ENCODE measurements around the gene BEGAIN. TPM values are rescaled to one million over a fixed set of nuclear protein-coding genes. Genes with fewer than 3 reads are reported as not detected.

Gene BEGAIN
- total RNA-seq, 4 donors from 2014 or later = 0.27 to 2.5 (median 0.37) TPM; not detected in 1

DNA sequence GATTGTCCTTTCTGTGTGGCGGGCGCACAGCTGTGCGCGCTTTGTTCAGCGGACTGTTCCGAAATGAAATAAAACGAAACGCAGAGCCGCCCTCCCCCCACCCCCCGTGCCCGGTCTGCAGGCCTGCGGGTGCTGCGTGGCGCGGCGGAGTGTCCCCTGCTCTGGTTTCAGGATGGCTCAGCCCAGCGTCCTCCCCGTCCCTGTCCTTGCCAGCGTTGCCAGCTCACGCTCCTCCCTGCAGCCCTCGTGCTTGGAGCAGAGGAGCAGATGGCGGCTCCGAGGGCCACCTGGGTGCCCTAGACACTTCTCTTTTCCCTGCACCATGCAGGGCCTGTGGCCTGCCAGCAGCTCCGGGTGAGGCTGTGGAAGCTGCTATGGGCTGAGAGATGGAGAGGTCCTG, 17.5 kb upstream of the BEGAIN start:
- H3K27ac ChIP-seq = no peak overlapping the region
- in situ Hi-C loops (cut with MboI; ENCODE audit: low pct_ligation_motif_present in 1 of 4, low pct_unique_long_range_greater_than_20kb in 1 of 4, low sequenced_read_pairs in 3 of 4) = no loop called here
- no peak overlapping the region for H3K4me3 ChIP-seq
- peak; percentile 3 for DNase-seq
- H3K27me3 ChIP-seq = no peaks in the 10 kb centered on the region
- H3K9me3 ChIP-seq = peaks cover 0 to 14% of the 10 kb centered on the region in 2 donors
- no peaks in the 10 kb centered on the region for H3K4me1 ChIP-seq
- TF ChIP-seq POLR2A (IDR thresholded peaks at IDR 0.05) = no peak
- TF ChIP-seq, protein P1, sequence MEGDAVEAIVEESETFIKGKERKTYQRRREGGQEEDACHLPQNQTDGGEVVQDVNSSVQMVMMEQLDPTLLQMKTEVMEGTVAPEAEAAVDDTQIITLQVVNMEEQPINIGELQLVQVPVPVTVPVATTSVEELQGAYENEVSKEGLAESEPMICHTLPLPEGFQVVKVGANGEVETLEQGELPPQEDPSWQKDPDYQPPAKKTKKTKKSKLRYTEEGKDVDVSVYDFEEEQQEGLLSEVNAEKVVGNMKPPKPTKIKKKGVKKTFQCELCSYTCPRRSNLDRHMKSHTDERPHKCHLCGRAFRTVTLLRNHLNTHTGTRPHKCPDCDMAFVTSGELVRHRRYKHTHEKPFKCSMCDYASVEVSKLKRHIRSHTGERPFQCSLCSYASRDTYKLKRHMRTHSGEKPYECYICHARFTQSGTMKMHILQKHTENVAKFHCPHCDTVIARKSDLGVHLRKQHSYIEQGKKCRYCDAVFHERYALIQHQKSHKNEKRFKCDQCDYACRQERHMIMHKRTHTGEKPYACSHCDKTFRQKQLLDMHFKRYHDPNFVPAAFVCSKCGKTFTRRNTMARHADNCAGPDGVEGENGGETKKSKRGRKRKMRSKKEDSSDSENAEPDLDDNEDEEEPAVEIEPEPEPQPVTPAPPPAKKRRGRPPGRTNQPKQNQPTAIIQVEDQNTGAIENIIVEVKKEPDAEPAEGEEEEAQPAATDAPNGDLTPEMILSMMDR (IDR thresholded peaks at IDR 0.05) = no peak
- no peak for TF ChIP-seq EP300 (IDR thresholded peaks at IDR 0.05; ENCODE audit: low read depth)
- no peak for TF ChIP-seq POLR2AphosphoS5 (IDR thresholded peaks at IDR 0.05)
- intact Hi-C loops (cut with DNase I; ENCODE audit: low total_unique reads) = no loop called here
- no peaks in the 10 kb centered on the region for H3K36me3 ChIP-seq
- WGBS, 2 donors (ENCODE audit: low coverage in 1 of 2) = 93 to 95% methylated on average over 11 to 24 of the region's 24 CpGs

DNA sequence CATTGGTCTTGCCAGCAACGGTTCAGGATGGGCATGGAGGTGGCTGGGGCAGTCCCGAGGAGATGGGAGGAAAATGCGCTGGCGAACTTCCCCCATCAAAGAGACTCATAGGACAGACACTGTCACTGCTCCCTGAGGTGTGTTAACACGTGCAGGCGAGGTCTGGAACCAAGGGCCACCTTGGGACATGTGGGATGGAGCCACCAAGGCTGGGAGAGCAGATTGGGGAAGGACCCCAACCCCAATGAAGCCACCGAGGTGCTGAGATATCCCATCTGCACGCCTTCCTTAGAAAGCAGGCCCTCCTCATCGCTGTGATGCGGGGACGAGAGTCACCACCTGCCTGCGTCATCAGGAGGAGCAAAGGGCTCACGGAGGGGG, 16.9 kb upstream of the BEGAIN start:
- Histone ChIP-seq H3K27me3 (no peaks in the 10 kb centered on the region), H3K4me1 (no peaks in the 10 kb centered on the region), H3K4me3 (no peak overlapping the region), H3K9me3 (peaks cover 0 to 14% of the 10 kb centered on the region in 2 donors), H3K36me3 (no peaks in the 10 kb centered on the region), H3K27ac (no peak overlapping the region)
- 79% methylated on average over 13 of the region's 13 CpGs; no CpG with 5 or more reads in 1 of the 2 donors for WGBS, 2 donors (ENCODE audit: low coverage in 1 of 2)
- peak; percentile 2 for DNase-seq
- TF ChIP-seq EP300 (IDR thresholded peaks at IDR 0.05; ENCODE audit: low read depth) (no peak), POLR2AphosphoS5 (IDR thresholded peaks at IDR 0.05) (no peak), POLR2A (IDR thresholded peaks at IDR 0.05) (no peak)
- TF ChIP-seq, protein P1 (IDR thresholded peaks at IDR 0.05) = no peak
- intact Hi-C loops (cut with DNase I; ENCODE audit: low total_unique reads) (no loop called here), in situ Hi-C loops (cut with MboI; ENCODE audit: low pct_ligation_motif_present in 1 of 4, low pct_unique_long_range_greater_than_20kb in 1 of 4, low sequenced_read_pairs in 3 of 4) (no loop called here)

DNA sequence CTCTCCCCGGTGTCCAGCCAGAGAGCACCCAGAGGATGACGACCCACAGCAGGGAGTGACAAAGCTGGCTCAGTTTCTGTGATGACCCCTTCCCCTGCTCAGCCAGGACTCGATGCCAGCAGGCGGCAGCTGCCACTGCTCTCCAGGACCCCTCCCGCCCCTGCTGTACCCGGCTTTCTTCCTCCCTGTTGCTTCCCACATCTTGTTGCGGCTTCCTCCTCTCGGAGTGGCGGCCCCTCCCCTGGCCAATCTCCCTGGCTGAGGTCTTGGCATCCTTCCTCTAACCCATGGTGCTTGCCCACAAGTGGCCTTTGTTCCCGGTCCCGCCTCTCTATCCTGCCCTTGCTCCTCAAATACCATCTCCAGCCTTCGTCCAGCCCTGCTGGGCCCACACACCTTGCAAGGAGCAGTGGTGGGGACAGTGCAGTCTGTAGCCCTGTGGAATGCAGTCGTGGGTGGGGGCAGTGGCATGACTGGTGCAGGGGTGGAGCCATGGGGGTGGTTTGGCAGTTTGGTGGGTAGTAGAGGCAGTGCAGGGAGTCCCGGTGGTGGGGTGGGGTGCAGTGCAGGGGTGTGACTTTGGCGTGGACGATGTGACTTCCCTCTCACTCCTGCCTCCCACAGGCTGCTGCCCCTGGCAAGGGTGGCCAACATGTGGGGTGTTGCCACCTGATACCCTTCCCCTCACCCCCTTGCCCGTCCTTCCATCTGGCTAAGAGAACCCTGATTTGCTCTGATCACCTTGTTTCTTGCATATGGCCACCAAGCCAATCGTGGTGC, 16.3 kb upstream of the BEGAIN start:
- no peak for TF ChIP-seq EP300 (IDR thresholded peaks at IDR 0.05; ENCODE audit: low read depth)
- no peak for TF ChIP-seq POLR2A (IDR thresholded peaks at IDR 0.05)
- no peak for TF ChIP-seq POLR2AphosphoS5 (IDR thresholded peaks at IDR 0.05)
- TF ChIP-seq, protein P1 (IDR thresholded peaks at IDR 0.05) = no peak
- no peaks in the 10 kb centered on the region for H3K36me3 ChIP-seq
- intact Hi-C loops (cut with DNase I; ENCODE audit: low total_unique reads) (no loop called here), in situ Hi-C loops (cut with MboI; ENCODE audit: low pct_ligation_motif_present in 1 of 4, low pct_unique_long_range_greater_than_20kb in 1 of 4, low sequenced_read_pairs in 3 of 4) (no loop called here)
- WGBS, 2 donors (ENCODE audit: low coverage in 1 of 2) = 89 to 100% methylated on average over 2 to 17 of the region's 18 CpGs
- H3K4me1 ChIP-seq = no peaks in the 10 kb centered on the region
- peaks cover 0 to 14% of the 10 kb centered on the region in 2 donors for H3K9me3 ChIP-seq
- DNase-seq = no peak
- H3K4me3 ChIP-seq = no peak overlapping the region
- peaks cover 3% of the 10 kb centered on the region for H3K27me3 ChIP-seq
- no peak overlapping the region for H3K27ac ChIP-seq

DNA sequence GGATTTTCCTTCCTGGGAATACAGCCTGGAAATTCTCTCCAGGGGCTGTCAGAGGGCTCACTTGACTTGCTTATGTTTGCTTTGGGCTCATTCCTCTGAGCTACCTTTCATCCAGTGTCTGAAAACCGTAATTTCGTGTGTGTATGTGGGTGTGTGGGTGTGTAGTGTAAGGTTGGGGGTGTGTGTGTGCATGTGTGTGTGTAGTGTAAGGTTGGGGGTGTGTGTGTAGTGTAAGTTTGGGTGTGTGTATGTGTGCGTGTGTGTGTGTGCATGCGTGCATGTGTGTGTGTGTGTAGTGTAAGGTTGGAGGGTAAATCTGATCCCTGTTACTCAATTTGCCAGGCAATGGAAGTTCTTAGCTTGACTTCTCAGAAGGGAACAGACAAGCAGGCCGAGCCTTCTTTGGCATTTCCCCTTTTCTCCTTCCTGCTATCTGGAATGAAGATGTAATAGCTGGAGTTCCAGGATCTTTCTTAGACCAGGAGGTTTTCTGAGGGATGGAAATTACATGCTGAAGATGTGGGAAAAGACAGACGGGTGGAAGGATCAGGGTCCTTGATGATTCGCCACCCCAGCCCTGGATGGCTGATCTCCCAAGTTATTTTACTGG, 15.5 kb upstream of the BEGAIN start:
- Histone ChIP-seq H3K4me3 (no peak overlapping the region), H3K4me1 (no peaks in the 10 kb centered on the region), H3K9me3 (peaks cover 0 to 14% of the 10 kb centered on the region in 2 donors), H3K36me3 (no peaks in the 10 kb centered on the region), H3K27me3 (peaks cover 11% of the 10 kb centered on the region), H3K27ac (no peak overlapping the region)
- in situ Hi-C loops (cut with MboI; ENCODE audit: low pct_ligation_motif_present in 1 of 4, low pct_unique_long_range_greater_than_20kb in 1 of 4, low sequenced_read_pairs in 3 of 4) (no loop called here), intact Hi-C loops (cut with DNase I; ENCODE audit: low total_unique reads) (no loop called here)
- WGBS, 2 donors (ENCODE audit: low coverage in 1 of 2) = 60 to 88% methylated on average over 5 to 7 of the region's 7 CpGs
- TF ChIP-seq EP300 (IDR thresholded peaks at IDR 0.05; ENCODE audit: low read depth) = no peak
- TF ChIP-seq, protein P1 (IDR thresholded peaks at IDR 0.05) = no peak
- DNase-seq = no peak
